GM21367 (cell line): ENCODE data around the gene PLEKHO2.
A peak's percentile ranks its signal among the peaks of the same experiment; 100 is the strongest.

Experiments used
- ATAC-seq: cut with Tn5 transposase; IDR thresholded peaks from one replicate; pipeline ENCODE4 v1.9.1; 2021; ENCODE audit not compliant: unreplicated experiment

The PLEKHO2 gene

GRCh38 chr15:64911311-64912186 lies 69.8 kb downstream of the PLEKHO2 start, which contains the start of gene ANKDD1A:
Gene ANKDD1A (plus strand): TSS chr15:64911902. CDS start chr15:64911931, 29 bp downstream.
- peak; percentile 67 for ATAC-seq

GRCh38 chr15:64912379-64913325 lies 70.9 kb downstream of the PLEKHO2 start:
- no peak for ATAC-seq

GRCh38 chr15:64915518-64916227 lies 74.0 kb downstream of the PLEKHO2 start:
- no peak for ATAC-seq

- ATAC-seq = no peak
Observed at GRCh38 chr15:64916365-64916764, 74.7 kb downstream of the PLEKHO2 start.

GRCh38 chr15:64917211-64917610 lies 75.5 kb downstream of the PLEKHO2 start:
- no peak for ATAC-seq
